Stimulated activated CD8-positive, alpha-beta memory T cell treated with anti-CD3 and anti-CD28 coated beads, Interleukin-7, amount 100 ng/mL, for 48 hours (primary cell): ENCODE data around the gene DCBLD1.

Experiments
- DNase-seq, 2 donors: peaks; one replicate each; pipeline ENCODE4 v3.0.0-alpha.2; 2020; ENCODE audit warnings: low read depth in 1 of 2; ENCODE audit errors: extremely low read depth in 1 of 2

The DCBLD1 gene

DNA sequence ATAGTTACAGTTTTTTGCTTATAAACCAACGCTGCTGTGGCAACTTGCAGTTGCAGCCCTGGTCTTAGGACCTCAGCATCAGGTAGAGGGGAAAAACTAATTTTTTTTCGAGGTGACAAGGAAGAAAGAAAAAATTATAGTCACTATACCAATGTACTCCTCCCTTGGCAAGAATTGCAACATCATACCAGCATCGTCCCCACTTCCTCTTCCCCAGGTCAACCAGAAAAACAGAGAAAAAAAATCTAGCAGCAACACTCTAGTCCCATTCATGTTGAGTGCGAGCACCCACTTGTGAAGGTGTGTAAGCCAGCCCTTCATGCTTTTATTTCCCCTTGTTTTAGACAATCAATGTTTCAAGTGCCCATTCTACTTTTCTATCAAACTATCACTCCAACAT, 13.1 kb upstream of the DCBLD1 start:
- DNase-seq: no peak

DNA sequence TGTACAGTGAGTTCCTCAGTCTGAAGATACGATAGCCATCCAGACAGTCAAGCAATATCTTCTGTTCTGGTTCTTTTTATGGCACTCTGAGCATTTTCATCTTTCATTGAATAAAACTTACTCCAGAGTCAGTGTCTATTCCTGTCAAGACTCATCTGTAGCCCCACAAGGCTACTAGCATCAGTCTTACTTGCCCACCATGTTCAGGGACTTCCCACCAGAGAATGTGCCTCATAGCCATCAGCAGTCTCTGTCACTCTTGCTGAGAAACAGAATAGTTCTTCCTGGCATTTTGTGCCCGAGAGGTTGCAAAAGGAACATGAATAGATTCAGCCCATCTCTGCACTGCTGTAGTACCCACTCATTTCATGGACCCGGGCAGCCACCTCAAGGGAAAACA, 12.7 kb upstream of the DCBLD1 start:
- DNase-seq: no peak

DNA sequence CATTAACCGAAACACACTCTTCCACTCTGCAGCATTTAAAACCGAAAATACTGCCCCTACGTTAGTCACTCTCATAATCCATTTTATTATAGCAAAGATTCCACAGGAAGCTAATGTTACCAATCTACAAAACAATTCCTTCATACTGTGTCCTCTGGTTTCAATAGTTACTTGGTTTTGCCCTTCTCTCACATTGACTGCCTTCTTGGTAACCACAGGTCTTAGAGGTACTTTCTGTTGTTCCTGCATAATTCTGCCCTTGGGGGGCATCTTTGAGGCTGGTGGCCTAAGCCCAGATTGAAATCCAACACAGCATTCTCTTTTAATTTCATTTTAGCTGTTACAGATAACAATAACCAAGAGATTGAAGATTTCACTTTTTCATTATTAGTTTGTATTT, 9.8 kb upstream of the DCBLD1 start:
- DNase-seq: no peak

DNA sequence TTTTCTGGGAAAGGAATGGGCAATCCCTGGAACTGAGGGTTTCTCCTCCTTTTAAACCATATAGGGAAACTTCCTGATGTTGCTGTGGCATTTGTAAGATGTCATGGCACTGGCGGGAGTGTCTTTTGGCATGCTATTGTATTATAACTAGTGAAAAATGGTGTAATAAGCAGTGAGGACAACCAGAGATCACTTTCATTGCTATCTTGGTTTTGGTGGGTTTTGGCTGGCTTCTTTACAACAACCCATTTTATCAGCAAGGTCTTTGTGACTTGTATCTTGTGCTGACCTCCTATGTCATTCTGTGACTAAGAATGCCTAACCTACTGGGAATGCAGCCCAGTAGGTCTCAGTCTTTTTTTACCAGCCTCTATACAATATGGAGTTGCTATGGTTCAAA, 9.1 kb upstream of the DCBLD1 start:
- DNase-seq: no peak

DNA sequence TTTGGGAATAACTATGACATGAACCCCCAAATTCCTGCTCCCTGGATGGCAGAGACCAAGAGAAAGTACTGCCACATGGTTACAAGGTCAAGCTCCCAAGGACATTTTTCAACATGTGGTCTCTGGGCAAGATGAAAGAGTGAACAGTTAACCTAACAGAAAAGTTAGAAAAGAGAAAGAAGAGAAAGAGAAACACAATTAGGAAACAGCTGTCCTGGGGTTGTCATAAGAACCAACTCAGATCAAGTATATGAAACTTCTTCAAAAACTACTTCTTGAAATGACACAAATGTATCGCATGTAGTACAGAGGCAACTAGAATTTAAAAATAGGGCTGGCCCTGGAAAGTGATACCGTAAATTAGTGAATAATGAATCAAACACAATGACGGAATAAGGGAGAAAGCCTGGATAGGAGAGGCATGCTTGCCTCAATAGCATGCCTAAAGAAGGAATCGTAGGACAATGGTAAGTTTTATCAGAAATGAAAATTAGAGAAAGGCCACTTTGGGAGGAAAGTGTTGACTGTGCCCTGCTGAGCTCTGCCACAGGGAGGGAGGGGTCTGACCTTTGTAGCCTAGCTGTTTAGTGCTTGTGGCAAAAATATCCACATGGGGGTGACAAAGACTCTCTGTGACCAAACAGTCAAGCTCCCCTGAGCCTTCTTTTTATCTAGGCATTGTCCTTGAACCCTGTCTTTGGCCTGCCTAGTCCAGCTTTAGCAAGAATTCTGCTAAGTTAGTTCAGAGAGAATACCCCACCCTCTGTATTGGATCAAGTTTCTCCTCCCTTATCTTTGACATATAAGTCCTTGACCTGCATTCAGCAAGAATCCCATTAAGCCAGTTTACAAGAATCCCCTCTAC, 4.3 kb upstream of the DCBLD1 start:
- DNase-seq: no peak

DNA sequence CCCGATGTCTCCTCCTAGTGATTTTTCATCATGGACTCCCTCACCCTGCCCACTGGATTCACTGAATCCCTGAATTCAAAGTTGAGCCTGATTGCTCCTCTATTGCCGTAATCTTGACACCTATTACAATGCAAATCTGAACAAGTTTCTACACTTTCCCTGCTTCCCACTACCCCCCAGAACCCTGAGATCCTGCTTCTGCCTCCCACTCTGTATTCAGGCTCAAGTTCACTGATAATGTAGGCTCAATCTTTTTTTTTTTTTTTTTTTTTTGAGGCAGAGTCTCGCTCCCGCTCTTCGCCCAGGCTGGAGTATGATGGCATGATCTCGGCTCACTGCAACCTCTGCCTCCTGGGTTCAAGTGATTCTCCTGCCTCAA, 3.6 kb upstream of the DCBLD1 start:
- no peak for DNase-seq

DNA sequence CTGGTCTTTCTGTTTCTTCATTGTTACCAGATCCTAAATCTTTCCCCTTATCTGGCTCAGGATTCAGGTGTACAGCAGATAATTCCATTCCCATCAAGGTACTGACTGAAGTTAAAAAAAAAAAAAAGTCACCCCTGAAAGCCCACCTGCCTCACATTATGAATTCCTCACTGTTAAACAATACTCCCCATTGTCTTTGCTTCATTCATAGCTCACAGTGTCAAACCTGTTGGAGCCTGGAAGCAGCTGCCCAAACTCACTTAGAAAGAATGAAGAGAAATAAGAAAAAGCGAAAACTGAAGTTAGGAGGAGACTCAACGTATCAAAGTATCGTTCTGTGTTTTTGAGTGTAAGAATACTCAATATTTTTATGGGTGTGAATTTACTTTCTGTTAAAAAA, 1.8 kb upstream of the DCBLD1 start:
- DNase-seq: no peak

DNA sequence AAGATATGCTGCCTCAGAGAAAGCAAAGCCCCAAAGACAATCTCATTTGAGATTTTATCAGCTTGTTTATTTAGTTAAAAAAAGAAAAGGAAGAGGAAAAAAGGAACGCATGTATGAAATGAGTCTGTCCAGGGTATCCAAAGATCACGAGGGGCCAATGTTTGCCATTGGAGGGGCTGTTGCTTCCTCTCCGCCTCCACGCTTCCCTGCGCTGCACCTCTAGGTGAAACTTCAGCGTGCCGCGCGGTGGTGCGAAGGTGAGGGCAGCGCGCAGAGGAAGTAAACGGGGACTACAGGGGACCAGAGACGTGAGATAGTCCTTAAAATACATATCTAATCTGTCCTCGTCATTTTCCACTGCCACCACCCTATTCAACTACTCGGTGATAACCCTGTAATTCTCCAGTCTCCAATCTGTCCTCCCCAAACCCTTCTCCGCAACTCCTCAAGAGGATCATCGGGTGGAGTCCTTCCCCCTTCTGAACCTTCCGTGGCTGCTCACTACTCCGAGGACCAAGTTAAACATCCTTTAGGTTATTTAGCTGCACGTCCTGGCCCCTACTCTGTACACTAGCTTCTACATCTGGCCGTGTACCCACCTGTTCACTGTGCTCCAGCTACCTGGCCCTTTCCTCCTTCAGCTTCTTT, 1.1 kb upstream of the DCBLD1 start:
- DNase-seq: no peak

DNA sequence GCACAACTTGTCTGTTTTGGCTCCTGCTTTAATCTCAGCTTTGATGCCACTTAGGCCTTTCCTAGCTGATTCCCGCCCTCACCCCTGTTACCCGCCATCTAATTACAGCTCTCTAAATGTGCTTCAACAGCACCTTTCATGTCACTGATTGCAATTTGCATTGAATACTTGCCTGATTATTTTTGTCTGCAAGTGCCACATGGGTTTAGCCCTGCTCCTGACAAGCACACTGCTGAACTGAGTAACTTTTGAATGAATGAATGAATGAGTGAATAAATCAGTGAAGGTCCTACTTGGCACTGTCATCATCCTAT, 591 bp upstream of the DCBLD1 start:
- DNase-seq: no peak

DNA sequence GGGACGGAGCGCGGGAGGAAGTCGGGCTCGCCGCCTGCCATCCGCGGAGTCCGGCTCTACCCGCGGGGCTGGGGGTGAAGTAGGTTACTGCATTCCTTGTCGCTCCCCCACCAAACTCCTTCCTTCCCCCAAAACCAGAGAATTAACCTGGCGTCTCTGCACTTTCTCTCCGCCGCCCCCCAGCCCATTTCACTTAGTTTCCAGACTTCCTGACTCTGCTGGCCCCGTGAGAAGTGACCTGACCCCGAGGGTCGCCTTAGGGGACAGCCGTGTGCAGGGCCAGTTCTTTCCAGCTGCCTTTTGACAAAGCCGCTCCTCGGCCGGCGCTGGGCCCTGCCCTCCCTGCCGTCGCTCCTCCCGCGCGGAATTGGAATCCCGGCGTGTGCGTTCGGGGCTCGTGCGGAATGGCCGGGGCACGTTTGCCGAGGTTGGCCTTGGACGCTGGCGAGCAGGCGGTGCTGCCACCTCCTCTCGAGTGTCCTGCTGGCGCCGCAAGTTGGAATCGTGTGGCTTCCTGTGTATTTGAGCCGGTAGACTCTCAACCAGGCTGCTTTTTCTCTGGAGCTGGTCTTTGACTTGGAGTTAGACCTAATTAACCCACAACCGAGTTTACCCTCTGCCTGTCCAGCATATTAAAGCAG, 650 bp downstream of the DCBLD1 start:
- no peak for DNase-seq

DNA sequence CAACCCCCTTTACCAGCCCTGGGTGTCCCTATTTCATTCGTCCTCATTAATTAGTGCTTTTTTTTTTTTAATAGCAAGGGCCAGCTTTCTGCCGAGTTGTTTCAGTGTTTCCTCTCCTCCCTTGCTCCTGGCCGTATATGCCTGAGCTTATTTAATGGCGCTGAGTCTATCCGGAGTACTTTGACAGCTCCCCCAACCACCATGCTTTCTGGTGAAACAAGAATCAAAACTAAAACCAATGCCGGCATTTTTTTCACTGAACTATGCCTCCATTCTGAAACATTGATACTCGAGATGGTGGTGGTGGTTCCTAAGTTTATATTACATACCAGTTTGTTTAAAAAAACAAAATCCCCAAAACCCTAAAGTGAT, 1.2 kb downstream of the DCBLD1 start:
- DNase-seq: no peak

DNA sequence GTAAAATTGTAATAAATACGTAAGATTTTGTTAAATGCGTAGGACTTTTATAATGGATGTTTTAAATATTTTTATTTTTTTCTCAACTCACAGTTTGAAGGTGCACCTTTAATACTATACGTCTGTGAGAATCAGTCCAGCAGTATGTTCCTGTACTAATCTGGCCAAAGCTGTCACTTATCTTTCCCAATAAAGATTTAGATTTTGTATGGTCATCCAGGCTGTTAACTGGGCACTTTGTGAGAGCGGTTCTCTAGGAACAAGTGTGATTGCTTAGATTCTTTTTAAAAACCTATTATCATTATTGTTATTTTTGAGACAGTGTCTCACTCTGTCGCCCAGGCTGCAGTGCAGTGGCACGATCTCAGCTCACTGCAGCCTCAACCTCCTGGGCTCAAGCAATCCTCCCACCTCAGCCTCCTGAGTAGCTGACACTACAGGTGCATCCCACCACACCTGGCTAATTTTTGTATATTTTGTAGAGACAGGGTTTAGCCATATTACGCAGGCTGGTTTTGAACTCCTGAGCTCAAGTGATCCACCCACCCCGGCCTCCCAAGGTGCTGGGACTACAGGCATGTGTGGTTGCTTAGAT, 1.7 kb downstream of the DCBLD1 start:
- DNase-seq: no peak

DNA sequence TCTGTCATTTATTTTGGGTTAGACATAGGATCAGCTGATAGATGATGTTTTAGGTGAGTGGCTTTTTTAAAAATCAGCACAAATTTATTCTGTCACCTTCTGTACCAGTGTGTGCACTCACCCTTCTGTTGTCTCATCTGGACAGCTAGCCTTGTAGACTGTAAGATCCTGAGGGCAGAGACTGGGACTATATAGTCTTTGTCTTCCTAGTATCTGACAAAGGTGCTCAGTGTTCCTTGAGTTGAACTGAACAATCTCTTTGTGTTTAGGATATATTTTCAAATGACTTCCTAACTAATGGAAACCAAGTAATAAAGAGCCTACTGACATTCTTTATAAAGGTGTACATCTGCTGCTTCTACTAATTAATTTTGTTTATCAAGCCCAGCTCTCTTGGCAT, 3.0 kb downstream of the DCBLD1 start:
- no peak for DNase-seq

DNA sequence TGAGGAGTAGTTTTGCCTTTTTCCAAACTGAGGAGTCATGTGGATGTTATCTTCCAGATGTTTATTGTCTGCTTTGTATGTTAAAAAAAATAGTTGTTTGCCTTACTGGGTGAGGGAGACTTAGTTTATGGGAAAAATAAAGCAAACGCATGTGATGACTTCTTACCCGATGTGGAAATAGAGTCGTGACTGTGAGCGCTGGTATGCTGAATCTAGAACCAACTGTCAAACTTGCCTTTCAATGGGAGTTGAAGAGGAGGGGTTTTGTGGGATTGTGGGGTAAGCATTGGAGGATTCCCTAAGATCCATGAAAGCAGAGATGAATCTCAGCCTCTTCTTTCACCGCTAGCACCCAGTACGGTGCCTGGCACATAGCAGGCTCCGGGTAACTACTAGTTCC, 5.3 kb downstream of the DCBLD1 start:
- DNase-seq: no peak

DNA sequence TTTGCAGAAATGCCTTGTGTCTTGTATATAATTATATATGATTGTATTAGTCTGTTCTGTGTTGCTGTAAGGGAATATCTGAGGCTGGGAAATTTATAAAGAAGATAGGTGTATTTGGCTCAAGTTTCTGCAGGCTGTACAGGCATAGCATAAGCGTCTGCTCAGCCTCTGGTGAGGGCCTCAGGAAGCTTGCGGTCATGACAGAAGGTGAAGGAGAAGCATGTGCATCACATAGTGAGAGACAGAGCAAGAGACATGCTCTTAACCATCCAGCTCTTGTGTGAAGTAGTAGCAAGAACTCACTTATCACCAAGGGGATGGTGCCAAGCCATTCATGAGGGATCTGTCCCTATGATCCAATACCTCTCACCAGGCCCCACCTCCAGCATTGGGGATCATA, 6.5 kb downstream of the DCBLD1 start:
- DNase-seq: no peak

DNA sequence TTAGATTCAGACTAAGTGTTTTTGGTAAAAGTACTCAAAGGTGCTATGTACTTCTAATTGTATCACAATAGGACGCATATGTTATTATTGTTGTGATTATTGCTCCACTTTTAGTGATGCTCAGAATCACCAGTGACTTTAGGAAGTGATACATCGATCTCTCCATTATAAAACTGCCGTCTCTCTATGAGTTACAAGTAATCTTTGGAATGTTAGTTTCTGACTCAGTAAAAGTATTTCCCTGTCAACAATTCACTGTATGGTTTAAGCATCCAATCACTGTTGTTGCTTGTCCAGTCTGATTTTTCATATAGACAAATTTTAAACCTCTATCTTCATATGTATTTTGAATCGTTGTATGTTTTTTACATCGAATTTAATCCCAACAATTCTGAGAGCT, 9.4 kb downstream of the DCBLD1 start:
- no peak for DNase-seq

DNA sequence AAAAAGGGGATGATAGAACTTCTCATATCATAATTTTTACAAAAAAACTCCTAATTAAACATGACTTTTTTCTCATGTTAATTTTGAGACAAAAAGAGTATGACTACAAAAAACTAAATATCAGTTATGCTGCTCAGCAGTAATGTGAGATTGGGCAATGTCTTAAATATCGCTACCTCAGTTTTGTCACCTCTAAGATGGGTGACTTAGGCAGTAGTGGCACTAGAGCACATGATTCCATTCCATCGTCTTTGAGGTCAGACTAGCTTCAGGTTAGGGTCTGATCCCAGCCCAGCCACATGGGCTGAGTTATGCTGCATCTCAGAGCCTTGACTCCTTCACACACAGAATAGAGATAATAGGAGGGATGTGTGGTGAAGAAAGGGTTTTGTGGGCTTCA, 11.0 kb downstream of the DCBLD1 start:
- DNase-seq: no peak

DNA sequence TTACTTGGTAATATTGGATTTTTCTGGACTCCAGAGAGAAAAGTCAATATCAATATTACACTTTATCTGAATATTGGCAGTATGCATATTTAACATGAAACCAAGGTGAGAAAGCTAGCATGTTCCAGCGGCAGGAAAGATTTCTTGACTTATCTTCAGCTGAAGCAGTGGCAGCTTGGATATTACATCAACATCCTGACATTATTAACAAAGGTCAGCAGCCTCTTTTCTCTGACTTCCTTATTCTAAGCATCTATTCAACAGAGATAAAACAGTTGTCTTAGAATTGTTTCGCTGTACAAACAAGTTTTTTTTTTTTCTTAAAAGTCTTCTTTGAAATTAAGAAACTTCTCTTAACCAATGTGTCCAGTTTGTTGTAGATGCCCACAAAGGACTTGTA, 11.8 kb downstream of the DCBLD1 start:
- no peak for DNase-seq

DNA sequence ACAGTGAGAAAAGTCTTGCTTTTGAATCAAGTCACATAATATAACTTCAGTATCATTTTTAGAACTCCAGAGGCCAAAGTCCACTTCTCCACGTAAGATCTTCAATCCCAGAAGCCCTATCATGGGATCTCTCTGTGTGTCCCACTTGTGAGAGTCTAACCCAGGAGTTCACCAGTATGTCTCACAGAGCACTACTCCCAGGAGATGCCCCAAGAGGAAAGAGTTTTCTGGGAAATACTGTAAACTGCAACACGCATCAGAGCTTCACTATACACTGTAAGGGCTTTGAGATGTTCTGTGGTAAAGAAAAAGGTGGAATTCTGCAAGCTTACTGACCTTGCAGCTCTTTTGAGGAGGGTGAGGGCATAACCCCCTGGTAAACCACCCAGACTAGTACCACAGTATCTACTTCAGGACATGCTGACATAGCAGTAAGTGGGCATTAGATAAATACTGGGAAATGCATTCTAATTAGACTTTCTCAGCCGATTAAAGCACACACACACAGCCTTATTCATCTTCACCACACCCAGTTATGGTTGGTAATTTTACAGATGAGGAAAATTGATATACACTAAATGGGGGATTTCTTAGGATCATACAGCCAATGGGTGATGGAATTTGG, 12.3 kb downstream of the DCBLD1 start:
- no peak for DNase-seq

DNA sequence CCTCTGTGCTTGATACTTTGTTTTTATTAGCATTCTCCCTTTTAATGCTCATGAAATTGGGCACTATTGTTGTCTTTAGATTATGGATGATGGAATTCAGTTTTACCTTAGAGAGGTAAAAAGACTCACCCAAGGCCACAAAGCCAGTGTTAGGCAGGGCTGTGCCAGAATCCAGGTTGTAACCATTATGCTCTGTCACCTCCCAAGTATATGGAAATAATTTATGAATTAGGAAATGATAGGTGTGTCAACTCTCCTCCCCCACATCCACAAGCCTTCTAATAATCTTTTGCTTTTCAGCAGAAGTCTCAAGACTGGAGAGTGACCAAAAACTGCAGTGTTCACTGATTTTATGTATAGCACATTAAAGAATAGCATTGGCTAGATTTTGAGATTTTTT, 13.0 kb downstream of the DCBLD1 start:
- no peak for DNase-seq

DNA sequence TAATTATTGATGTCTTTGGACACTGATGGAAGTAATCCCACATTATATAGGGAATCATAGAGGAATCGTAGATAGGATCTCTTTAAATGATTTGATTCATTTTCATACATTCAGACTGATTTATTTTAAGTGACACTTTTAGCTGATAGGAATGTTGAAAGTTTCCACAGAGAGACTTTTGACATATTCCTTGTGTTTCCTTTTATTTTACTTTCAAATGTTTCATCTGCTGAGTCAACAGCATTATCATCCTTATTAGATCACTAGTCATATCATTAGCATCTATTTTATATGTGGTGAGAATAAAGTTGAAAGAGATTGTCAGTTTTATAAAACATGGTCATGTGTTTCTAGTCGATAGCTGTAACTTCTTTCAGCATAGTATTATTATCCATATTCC, 13.4 kb downstream of the DCBLD1 start:
- DNase-seq: no peak
